HG03060 (cell line): ENCODE results near the gene MTRR.
"Not testable (repeated sequence)": the region's sequence is repeated elsewhere in the genome, so short reads cannot be mapped to it uniquely, and the experiment has no call there.

ENCODE experiments used
- ATAC-seq: cut with Tn5 transposase; IDR thresholded peaks from one replicate; pipeline ENCODE4 v1.9.1; 2021; ENCODE audit warnings: low read depth, moderate number of reproducible peaks; ENCODE audit not compliant: unreplicated experiment

The MTRR gene

GRCh38 chr5:7894439-7894838 lies 25.5 kb downstream of the MTRR start:
- no peak for ATAC-seq

- ATAC-seq = peak; percentile 97
Measured at GRCh38 chr5:7894860-7895259, 25.9 kb downstream of the MTRR start.

GRCh38 chr5:7897014-7897600 lies 28.2 kb downstream of the MTRR start:
- no peak for ATAC-seq

- no peak for ATAC-seq
Measured at GRCh38 chr5:7902201-7902600, 33.3 kb downstream of the MTRR start.

GRCh38 chr5:7902666-7903625 lies 34.0 kb downstream of the MTRR start:
- no peak for ATAC-seq

GRCh38 chr5:7904170-7904569 lies 35.2 kb downstream of the MTRR start:
- ATAC-seq = no peak

GRCh38 chr5:7907612-7908011 lies 38.7 kb downstream of the MTRR start:
- ATAC-seq = no peak

- no peak for ATAC-seq
Measured at GRCh38 chr5:7908317-7908716, 39.4 kb downstream of the MTRR start.

- peak; percentile 40 for ATAC-seq
Measured at GRCh38 chr5:7910738-7911428, 41.9 kb downstream of the MTRR start.

GRCh38 chr5:7911429-7911771 lies 42.5 kb downstream of the MTRR start:
- not testable (repeated sequence) for ATAC-seq

GRCh38 chr5:7916171-7916804 lies 47.3 kb downstream of the MTRR start:
- ATAC-seq = no peak

- no peak for ATAC-seq
Measured at GRCh38 chr5:7917130-7918123, 48.5 kb downstream of the MTRR start.

- ATAC-seq = no peak
Measured at GRCh38 chr5:7925961-7926695, 57.2 kb downstream of the MTRR start.

- no peak for ATAC-seq
Measured at GRCh38 chr5:7926720-7927119, 57.8 kb downstream of the MTRR start.

- peak; percentile 47 for ATAC-seq
Measured at GRCh38 chr5:7927466-7928375, 58.8 kb downstream of the MTRR start.

GRCh38 chr5:7930011-7930410 lies 61.1 kb downstream of the MTRR start:
- ATAC-seq = no peak

GRCh38 chr5:7941692-7942091 lies 72.7 kb downstream of the MTRR start:
- ATAC-seq = no peak

- ATAC-seq = no peak
Measured at GRCh38 chr5:7947301-7947700, 78.4 kb downstream of the MTRR start.
